ENCODE data around the gene GALR2.

Gene GALR2

GRCh38 chr17:76097716-76098295 lies 23.2 kb downstream of the GALR2 start:
- no peak for DNase-seq

- no peak for DNase-seq
These were observed 28.3 kb downstream of the GALR2 start for GRCh38 chr17:76102944-76103273.

GRCh38 chr17:76103274-76104139 lies 28.9 kb downstream of the GALR2 start, which contains the start of gene EXOC7:
Gene EXOC7, minus strand, starts transcription at chr17:76103787. Its CDS starts 95 bp downstream, at chr17:76103692.
- peak; percentile 74 for DNase-seq

GRCh38 chr17:76104140-76104895 lies 29.7 kb downstream of the GALR2 start:
- no peak for DNase-seq

GRCh38 chr17:76104896-76105231 lies 30.3 kb downstream of the GALR2 start:
- DNase-seq: no peak

GRCh38 chr17:76106703-76107102 lies 32.1 kb downstream of the GALR2 start:
- DNase-seq: no peak

- DNase-seq: no peak
These were observed 32.9 kb downstream of the GALR2 start for GRCh38 chr17:76107509-76107908.

GRCh38 chr17:76111956-76112355 lies 37.4 kb downstream of the GALR2 start:
- no peak for DNase-seq

- no peak for DNase-seq
These were observed 40.7 kb downstream of the GALR2 start for GRCh38 chr17:76115138-76115754.

- DNase-seq: no peak
These were observed 45.1 kb downstream of the GALR2 start for GRCh38 chr17:76119409-76120371.

GRCh38 chr17:76120658-76121008 lies 46.1 kb downstream of the GALR2 start:
- no peak for DNase-seq

GRCh38 chr17:76121932-76122430 lies 47.4 kb downstream of the GALR2 start:
- no peak for DNase-seq

GRCh38 chr17:76122431-76123190 lies 48.0 kb downstream of the GALR2 start:
- no peak for DNase-seq

GRCh38 chr17:76123191-76123499 lies 48.6 kb downstream of the GALR2 start:
- no peak for DNase-seq

- DNase-seq: no peak
These were observed 49.4 kb downstream of the GALR2 start for GRCh38 chr17:76123749-76124581.

GRCh38 chr17:76124582-76125390 lies 50.2 kb downstream of the GALR2 start:
- DNase-seq: no peak

- no peak for DNase-seq
These were observed 50.8 kb downstream of the GALR2 start for GRCh38 chr17:76125391-76125675.

GRCh38 chr17:76125922-76126321 lies 51.3 kb downstream of the GALR2 start:
- DNase-seq: no peak

Data from NCI-H748 treated with DMSO at 0.1 percent for 48 hours (cell line).